SK-N-SH treated with all-trans-retinoic acid at 6 μM for 48 hours (cell line): Measurements from ENCODE around the gene CPAMD8.

Experiments used
- ATAC-seq: fragments of 200-7000 bp; cut with Tn5 transposase; 3 replicates; pipeline ENCODE4 v1.9.1; 2020; ENCODE audit warnings: mild to moderate bottlenecking, moderate library complexity
- ARNTL ChIP-seq: fragments of 450-650 bp; formaldehyde crosslinking; IDR thresholded peaks from 2 replicates; pipeline ENCODE4 v1.5.0; 2020; ENCODE audit warnings: low read depth, mild to moderate bottlenecking, moderate library complexity, borderline replicate concordance
- BACH2 ChIP-seq: fragments of 250-450 bp; sonication (Bioruptor Pico); IDR thresholded peaks from 2 replicates; pipeline ENCODE4 v1.9.0; 2021; ENCODE audit warnings: mild to moderate bottlenecking, borderline replicate concordance
- CSDC2 ChIP-seq: fragments of 250-450 bp; sonication (Bioruptor Pico); IDR thresholded peaks from 2 replicates; pipeline ENCODE4 v1.5.0; 2020; ENCODE audit warnings: mild to moderate bottlenecking, moderate library complexity
- ESRRG ChIP-seq: fragments of 250-450 bp; sonication (Bioruptor Pico); IDR thresholded peaks from 2 replicates; pipeline ENCODE4 v1.6.1; 2021; ENCODE audit warnings: mild to moderate bottlenecking
- GLIS3 ChIP-seq: fragments of 250-450 bp; sonication (Bioruptor Pico); IDR thresholded peaks from 2 replicates; pipeline ENCODE4 v1.5.0; 2020; ENCODE audit warnings: mild to moderate bottlenecking, moderate library complexity
- ISL1 ChIP-seq: fragments of 250-450 bp; sonication (Bioruptor Pico); IDR thresholded peaks from 2 replicates; pipeline ENCODE4 v2.1.2; 2022; ENCODE audit warnings: mild to moderate bottlenecking, moderate library complexity
- OSR1 ChIP-seq: fragments of 250-450 bp; sonication (Bioruptor Pico); IDR thresholded peaks from 2 replicates; pipeline ENCODE4 v1.8.0; 2022; ENCODE audit warnings: moderate library complexity, mild to moderate bottlenecking, inconsistent platforms
- PPARA ChIP-seq: fragments of 250-450 bp; sonication (Bioruptor Pico); IDR thresholded peaks from 2 replicates; pipeline ENCODE4 v1.5.0; 2020; ENCODE audit warnings: mild to moderate bottlenecking, borderline replicate concordance
- RARB ChIP-seq: fragments of 250-450 bp; sonication (Bioruptor Pico); IDR thresholded peaks from 2 replicates; pipeline ENCODE4 v1.8.0; 2021; ENCODE audit warnings: mild to moderate bottlenecking, moderate library complexity
- SNAI2 ChIP-seq: fragments of 250-450 bp; sonication (Bioruptor Pico); IDR thresholded peaks from 2 replicates; pipeline ENCODE4 v1.5.0; 2020; ENCODE audit warnings: mild to moderate bottlenecking, moderate library complexity
- TCF4 ChIP-seq: fragments of 250-450 bp; sonication (Bioruptor Pico); IDR thresholded peaks from 2 replicates; pipeline ENCODE4 v1.8.0; 2021; ENCODE audit warnings: mild to moderate bottlenecking, moderate library complexity, borderline replicate concordance
- TOX ChIP-seq: fragments of 250-450 bp; sonication (Bioruptor Pico); IDR thresholded peaks from 2 replicates; pipeline ENCODE4 v1.8.0; 2021; ENCODE audit warnings: mild to moderate bottlenecking, moderate library complexity, borderline replicate concordance
- ZC3H10 ChIP-seq: fragments of 250-450 bp; sonication (Bioruptor Pico); IDR thresholded peaks from 2 replicates; pipeline ENCODE4 v1.5.1; 2021; ENCODE audit warnings: mild to moderate bottlenecking, moderate library complexity
- ZFP3 ChIP-seq: fragments of 250-450 bp; sonication (Bioruptor Pico); IDR thresholded peaks from 2 replicates; pipeline ENCODE4 v1.5.0; 2020; ENCODE audit warnings: mild to moderate bottlenecking, moderate library complexity
- ZFP30 ChIP-seq: fragments of 450-650 bp; formaldehyde crosslinking; IDR thresholded peaks from 2 replicates; pipeline ENCODE4 v1.5.0; 2022; ENCODE audit warnings: mild to moderate bottlenecking, moderate library complexity
- ZNF565 ChIP-seq: fragments of 450-650 bp; formaldehyde crosslinking; conservative IDR thresholded peaks from 2 replicates; pipeline ENCODE4 v1.5.0; 2020; ENCODE audit warnings: low read depth, mild to moderate bottlenecking, moderate library complexity
- ZNF70 ChIP-seq: fragments of 450-650 bp; formaldehyde crosslinking; IDR thresholded peaks from 2 replicates; pipeline ENCODE4 v1.5.0; 2020; ENCODE audit warnings: mild to moderate bottlenecking, moderate library complexity
- ZNF8 ChIP-seq: fragments of 450-650 bp; formaldehyde crosslinking; IDR thresholded peaks from 2 replicates; pipeline ENCODE4 v1.5.0; 2020; ENCODE audit warnings: mild to moderate bottlenecking, moderate library complexity
- TF ChIP-seq, protein P1 (sequence below): fragments of 250-450 bp; sonication (Bioruptor Pico); IDR thresholded peaks from 2 replicates; pipeline ENCODE4 v1.8.0; 2020; ENCODE audit warnings: mild to moderate bottlenecking, moderate library complexity, borderline replicate concordance
- TF ChIP-seq, protein P2 (sequence below): fragments of 250-450 bp; sonication (Bioruptor Pico); IDR thresholded peaks from 2 replicates; pipeline ENCODE4 v1.5.0; 2020; ENCODE audit warnings: mild to moderate bottlenecking, moderate library complexity
- TF ChIP-seq, protein P3 (sequence below): fragments of 250-450 bp; sonication (Bioruptor Pico); IDR thresholded peaks from 2 replicates; pipeline ENCODE4 v1.8.0; 2021; ENCODE audit warnings: low read depth, mild to moderate bottlenecking, moderate library complexity, borderline replicate concordance
- TF ChIP-seq, protein P4 (sequence below): fragments of 250-450 bp; sonication (Bioruptor Pico); IDR thresholded peaks from 2 replicates; pipeline ENCODE4 v1.5.1; 2020; ENCODE audit warnings: low read depth, mild to moderate bottlenecking, moderate library complexity
- TF ChIP-seq, protein P5 (sequence below): fragments of 250-450 bp; sonication (Bioruptor Pico); IDR thresholded peaks from 2 replicates; pipeline ENCODE4 v1.5.1; 2021; ENCODE audit warnings: mild to moderate bottlenecking, moderate library complexity

CPAMD8 gene

DNA sequence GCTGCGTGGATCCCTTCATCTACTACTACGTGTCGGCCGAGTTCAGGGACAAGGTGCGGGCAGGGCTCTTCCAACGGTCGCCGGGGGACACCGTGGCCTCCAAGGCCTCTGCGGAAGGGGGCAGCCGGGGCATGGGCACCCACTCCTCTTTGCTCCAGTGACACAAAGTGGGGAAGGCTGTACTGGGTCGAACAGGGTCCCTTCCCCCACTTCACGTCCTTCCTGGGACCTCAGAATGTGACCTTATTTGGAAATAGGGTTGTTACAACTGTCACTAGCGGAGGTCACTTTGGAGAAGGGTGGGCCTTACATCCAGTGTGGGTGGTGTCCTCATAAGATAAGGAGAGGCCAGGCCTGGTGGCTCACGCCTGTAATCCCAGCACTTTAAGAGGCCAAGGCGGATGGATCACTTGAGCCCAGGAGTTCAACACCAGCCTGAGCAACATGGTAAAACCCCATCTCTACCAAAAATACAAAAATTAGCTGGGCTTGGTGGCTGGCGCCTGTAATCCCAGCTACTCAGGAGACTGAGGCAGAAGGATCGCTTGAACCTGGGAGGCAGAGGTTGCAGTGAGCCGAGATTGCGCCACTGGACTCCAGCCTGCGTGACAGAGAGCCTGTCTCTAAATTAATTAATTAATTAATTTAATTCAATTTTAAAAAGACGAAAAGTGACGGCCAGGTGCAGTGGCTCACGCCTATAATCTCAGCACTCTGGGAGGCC lies 136.0 kb downstream of the CPAMD8 start:
- no peak for ATAC-seq
- TF ChIP-seq BACH2 (CRISPR knock-in tag) (no peak), ISL1 (no peak), ARNTL (CRISPR knock-in tag) (no peak), CSDC2 (CRISPR knock-in tag) (no peak), TCF4 (CRISPR knock-in tag) (no peak), ZFP3 (CRISPR knock-in tag) (no peak), ZFP30 (CRISPR knock-in tag) (no peak), ZNF70 (no peak), ZC3H10 (CRISPR knock-in tag) (no peak), ZNF8 (no peak), PPARA (CRISPR knock-in tag) (no peak), ESRRG (CRISPR knock-in tag) (no peak), OSR1 (CRISPR knock-in tag) (no peak)
- TF ChIP-seq, protein P1, sequence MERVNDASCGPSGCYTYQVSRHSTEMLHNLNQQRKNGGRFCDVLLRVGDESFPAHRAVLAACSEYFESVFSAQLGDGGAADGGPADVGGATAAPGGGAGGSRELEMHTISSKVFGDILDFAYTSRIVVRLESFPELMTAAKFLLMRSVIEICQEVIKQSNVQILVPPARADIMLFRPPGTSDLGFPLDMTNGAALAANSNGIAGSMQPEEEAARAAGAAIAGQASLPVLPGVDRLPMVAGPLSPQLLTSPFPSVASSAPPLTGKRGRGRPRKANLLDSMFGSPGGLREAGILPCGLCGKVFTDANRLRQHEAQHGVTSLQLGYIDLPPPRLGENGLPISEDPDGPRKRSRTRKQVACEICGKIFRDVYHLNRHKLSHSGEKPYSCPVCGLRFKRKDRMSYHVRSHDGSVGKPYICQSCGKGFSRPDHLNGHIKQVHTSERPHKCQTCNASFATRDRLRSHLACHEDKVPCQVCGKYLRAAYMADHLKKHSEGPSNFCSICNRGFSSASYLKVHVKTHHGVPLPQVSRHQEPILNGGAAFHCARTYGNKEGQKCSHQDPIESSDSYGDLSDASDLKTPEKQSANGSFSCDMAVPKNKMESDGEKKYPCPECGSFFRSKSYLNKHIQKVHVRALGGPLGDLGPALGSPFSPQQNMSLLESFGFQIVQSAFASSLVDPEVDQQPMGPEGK: no peak
- TF ChIP-seq, protein P2, sequence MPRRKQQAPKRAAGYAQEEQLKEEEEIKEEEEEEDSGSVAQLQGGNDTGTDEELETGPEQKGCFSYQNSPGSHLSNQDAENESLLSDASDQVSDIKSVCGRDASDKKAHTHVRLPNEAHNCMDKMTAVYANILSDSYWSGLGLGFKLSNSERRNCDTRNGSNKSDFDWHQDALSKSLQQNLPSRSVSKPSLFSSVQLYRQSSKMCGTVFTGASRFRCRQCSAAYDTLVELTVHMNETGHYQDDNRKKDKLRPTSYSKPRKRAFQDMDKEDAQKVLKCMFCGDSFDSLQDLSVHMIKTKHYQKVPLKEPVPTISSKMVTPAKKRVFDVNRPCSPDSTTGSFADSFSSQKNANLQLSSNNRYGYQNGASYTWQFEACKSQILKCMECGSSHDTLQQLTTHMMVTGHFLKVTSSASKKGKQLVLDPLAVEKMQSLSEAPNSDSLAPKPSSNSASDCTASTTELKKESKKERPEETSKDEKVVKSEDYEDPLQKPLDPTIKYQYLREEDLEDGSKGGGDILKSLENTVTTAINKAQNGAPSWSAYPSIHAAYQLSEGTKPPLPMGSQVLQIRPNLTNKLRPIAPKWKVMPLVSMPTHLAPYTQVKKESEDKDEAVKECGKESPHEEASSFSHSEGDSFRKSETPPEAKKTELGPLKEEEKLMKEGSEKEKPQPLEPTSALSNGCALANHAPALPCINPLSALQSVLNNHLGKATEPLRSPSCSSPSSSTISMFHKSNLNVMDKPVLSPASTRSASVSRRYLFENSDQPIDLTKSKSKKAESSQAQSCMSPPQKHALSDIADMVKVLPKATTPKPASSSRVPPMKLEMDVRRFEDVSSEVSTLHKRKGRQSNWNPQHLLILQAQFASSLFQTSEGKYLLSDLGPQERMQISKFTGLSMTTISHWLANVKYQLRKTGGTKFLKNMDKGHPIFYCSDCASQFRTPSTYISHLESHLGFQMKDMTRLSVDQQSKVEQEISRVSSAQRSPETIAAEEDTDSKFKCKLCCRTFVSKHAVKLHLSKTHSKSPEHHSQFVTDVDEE (CRISPR knock-in tag): no peak
- TF ChIP-seq, protein P3, sequence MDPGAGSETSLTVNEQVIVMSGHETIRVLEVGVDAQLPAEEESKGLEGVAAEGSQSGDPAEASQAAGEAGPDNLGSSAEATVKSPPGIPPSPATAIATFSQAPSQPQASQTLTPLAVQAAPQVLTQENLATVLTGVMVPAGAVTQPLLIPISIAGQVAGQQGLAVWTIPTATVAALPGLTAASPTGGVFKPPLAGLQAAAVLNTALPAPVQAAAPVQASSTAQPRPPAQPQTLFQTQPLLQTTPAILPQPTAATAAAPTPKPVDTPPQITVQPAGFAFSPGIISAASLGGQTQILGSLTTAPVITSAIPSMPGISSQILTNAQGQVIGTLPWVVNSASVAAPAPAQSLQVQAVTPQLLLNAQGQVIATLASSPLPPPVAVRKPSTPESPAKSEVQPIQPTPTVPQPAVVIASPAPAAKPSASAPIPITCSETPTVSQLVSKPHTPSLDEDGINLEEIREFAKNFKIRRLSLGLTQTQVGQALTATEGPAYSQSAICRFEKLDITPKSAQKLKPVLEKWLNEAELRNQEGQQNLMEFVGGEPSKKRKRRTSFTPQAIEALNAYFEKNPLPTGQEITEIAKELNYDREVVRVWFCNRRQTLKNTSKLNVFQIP (CRISPR knock-in tag): no peak
- TF ChIP-seq, protein P4, sequence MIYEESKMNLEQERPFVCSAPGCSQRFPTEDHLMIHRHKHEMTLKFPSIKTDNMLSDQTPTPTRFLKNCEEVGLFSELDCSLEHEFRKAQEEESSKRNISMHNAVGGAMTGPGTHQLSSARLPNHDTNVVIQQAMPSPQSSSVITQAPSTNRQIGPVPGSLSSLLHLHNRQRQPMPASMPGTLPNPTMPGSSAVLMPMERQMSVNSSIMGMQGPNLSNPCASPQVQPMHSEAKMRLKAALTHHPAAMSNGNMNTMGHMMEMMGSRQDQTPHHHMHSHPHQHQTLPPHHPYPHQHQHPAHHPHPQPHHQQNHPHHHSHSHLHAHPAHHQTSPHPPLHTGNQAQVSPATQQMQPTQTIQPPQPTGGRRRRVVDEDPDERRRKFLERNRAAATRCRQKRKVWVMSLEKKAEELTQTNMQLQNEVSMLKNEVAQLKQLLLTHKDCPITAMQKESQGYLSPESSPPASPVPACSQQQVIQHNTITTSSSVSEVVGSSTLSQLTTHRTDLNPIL (CRISPR knock-in tag): no peak

DNA sequence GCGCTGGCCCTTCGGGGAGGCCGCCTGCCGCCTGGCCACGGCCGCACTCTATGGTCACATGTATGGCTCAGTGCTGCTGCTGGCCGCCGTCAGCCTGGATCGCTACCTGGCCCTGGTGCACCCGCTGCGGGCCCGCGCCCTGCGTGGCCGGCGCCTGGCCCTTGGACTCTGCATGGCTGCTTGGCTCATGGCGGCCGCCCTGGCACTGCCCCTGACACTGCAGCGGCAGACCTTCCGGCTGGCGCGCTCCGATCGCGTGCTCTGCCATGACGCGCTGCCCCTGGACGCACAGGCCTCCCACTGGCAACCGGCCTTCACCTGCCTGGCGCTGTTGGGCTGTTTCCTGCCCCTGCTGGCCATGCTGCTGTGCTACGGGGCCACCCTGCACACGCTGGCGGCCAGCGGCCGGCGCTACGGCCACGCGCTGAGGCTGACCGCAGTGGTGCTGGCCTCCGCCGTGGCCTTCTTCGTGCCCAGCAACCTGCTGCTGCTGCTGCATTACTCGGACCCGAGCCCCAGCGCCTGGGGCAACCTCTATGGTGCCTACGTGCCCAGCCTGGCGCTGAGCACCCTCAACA lies 136.6 kb downstream of the CPAMD8 start:
- no peak for TF ChIP-seq ZFP30 (CRISPR knock-in tag)
- no peak for TF ChIP-seq BACH2 (CRISPR knock-in tag)
- no peak for TF ChIP-seq ARNTL (CRISPR knock-in tag)
- no peak for TF ChIP-seq ZNF8
- no peak for TF ChIP-seq PPARA (CRISPR knock-in tag)
- TF ChIP-seq ZNF565 (CRISPR knock-in tag): no peak
- TF ChIP-seq CSDC2 (CRISPR knock-in tag): no peak
- TF ChIP-seq OSR1 (CRISPR knock-in tag): no peak
- TF ChIP-seq TOX (CRISPR knock-in tag): no peak
- no peak for TF ChIP-seq GLIS3
- TF ChIP-seq TCF4 (CRISPR knock-in tag): no peak
- ATAC-seq: no peak

DNA sequence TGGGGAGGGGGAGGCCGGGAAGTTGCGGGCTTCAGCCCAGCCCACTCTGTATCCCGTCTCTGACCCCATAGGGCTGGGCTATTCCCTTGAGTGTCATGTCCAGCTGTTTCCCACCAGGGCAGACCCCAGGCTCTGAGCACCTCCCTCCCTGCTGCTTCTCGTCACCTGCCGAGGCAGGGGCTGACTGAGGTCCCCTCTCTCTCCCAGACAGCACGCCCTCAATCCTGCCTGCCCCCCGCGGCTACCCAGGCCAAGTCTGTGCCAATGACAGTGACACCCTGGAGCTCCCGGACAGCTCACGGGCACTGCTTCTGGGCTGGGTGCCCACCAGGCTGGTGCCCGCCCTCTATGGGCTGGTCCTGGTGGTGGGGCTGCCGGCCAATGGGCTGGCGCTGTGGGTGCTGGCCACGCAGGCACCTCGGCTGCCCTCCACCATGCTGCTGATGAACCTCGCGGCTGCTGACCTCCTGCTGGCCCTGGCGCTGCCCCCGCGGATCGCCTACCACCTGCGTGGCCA lies 137.2 kb downstream of the CPAMD8 start:
- peak; percentile 83 for ATAC-seq
- TF ChIP-seq ZNF565 (CRISPR knock-in tag): no peak
- TF ChIP-seq RARB: no peak
- TF ChIP-seq GLIS3: no peak
- TF ChIP-seq, protein P3 (CRISPR knock-in tag): no peak
- no peak for TF ChIP-seq TOX (CRISPR knock-in tag)
- TF ChIP-seq, protein P5, sequence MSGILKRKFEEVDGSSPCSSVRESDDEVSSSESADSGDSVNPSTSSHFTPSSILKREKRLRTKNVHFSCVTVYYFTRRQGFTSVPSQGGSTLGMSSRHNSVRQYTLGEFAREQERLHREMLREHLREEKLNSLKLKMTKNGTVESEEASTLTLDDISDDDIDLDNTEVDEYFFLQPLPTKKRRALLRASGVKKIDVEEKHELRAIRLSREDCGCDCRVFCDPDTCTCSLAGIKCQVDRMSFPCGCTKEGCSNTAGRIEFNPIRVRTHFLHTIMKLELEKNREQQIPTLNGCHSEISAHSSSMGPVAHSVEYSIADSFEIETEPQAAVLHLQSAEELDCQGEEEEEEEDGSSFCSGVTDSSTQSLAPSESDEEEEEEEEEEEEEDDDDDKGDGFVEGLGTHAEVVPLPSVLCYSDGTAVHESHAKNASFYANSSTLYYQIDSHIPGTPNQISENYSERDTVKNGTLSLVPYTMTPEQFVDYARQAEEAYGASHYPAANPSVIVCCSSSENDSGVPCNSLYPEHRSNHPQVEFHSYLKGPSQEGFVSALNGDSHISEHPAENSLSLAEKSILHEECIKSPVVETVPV (CRISPR knock-in tag): no peak
- TF ChIP-seq TCF4 (CRISPR knock-in tag): no peak
- no peak for TF ChIP-seq ZFP3 (CRISPR knock-in tag)
- TF ChIP-seq CSDC2 (CRISPR knock-in tag): no peak
- TF ChIP-seq SNAI2 (CRISPR knock-in tag): no peak
- no peak for TF ChIP-seq ESRRG (CRISPR knock-in tag)
- TF ChIP-seq ARNTL (CRISPR knock-in tag): no peak
- TF ChIP-seq ZC3H10 (CRISPR knock-in tag): no peak
- no peak for TF ChIP-seq ISL1
- no peak for TF ChIP-seq ZNF8
- TF ChIP-seq BACH2 (CRISPR knock-in tag): no peak
